ENCODE measurements around the gene MYOT.

GRCh38 chr5:137894586-137894985 lies 26.9 kb downstream of the MYOT start:
- TF ChIP-seq EP300 (IDR thresholded peaks at IDR 0.05) (no peak), CTCF (IDR thresholded peaks at IDR 0.05) (no peak)
